GM12865 (cell line): ENCODE data around the gene CGB8.

Experiments
- DNase-seq: peaks from one replicate; pipeline ENCODE4 v3.0.0; 2010; ENCODE audit warnings: low read depth
- H3K4me3 ChIP-seq: 2 replicates; pipeline ENCODE4 v1.5.1; 2011; ENCODE audit warnings: mild to moderate bottlenecking, low read depth, low read length, control low read depth
- CTCF ChIP-seq: IDR thresholded peaks from 2 replicates; pipeline ENCODE4 v1.5.1; 2011; ENCODE audit warnings: low read length, control low read depth, low read depth, inconsistent platforms; ENCODE audit not compliant: insufficient read depth; ENCODE audit errors: missing control alignments

CGB8 gene

GRCh38 chr19:49004133-49004532, 44.8 kb downstream of the CGB8 start:
- no peak for TF ChIP-seq CTCF

GRCh38 chr19:48999481-49000325, 49.2 kb downstream of the CGB8 start:
- peak; percentile 81 for DNase-seq
- no peak overlapping the region for H3K4me3 ChIP-seq
- TF ChIP-seq CTCF, result peak; percentile 74

More at GRCh38 chr19:49004133-49004532, 44.8 kb downstream of the CGB8 start:
- no peak overlapping the region for H3K4me3 ChIP-seq
- DNase-seq, result no peak

- peak; percentile 59 for DNase-seq
- TF ChIP-seq CTCF, result peak; percentile 56
- H3K4me3 ChIP-seq, result no peak overlapping the region
Observed at GRCh38 chr19:48997972-48998371, 50.9 kb downstream of the CGB8 start.
